GM12878 (cell line): ENCODE measurements around the gene MAP1LC3B. TPM values are rescaled to one million over a fixed set of nuclear protein-coding genes. Genes with fewer than 3 reads are reported as not detected.
A peak's percentile ranks its signal among the peaks of the same experiment; 100 is the strongest.

Experiments
- BRCA1 ChIP-seq: IDR thresholded peaks from 2 replicates; pipeline ENCODE4 v1.6.1; 2011; ENCODE audit warnings: low read depth, low read length, improper control_type of control experiment
- CHD1 ChIP-seq: IDR thresholded peaks from 2 replicates; pipeline ENCODE4 v1.6.1; 2012; ENCODE audit warnings: low read depth, low read length, improper control_type of control experiment
- CHD2 ChIP-seq: IDR thresholded peaks from 2 replicates; pipeline ENCODE4 v1.6.1; 2011; ENCODE audit warnings: low read depth, low read length, improper control_type of control experiment, borderline replicate concordance
- CREB1 ChIP-seq: IDR thresholded peaks from 2 replicates; pipeline ENCODE4 v1.6.1; 2012; ENCODE audit warnings: low read depth, mild to moderate bottlenecking, inconsistent platforms
- EZH2 ChIP-seq: IDR thresholded peaks from 2 replicates; pipeline ENCODE4 v1.6.1; 2012; ENCODE audit warnings: low read depth, mild to moderate bottlenecking, control low read depth, inconsistent platforms, low read length, borderline replicate concordance; ENCODE audit not compliant: control insufficient read depth
- IKZF2 ChIP-seq, 2 experiments: fragments of 450-650 bp; IDR thresholded peaks; 2 replicates each; pipeline ENCODE4 v1.6.1; 2017; ENCODE audit warnings: mild to moderate bottlenecking in 2 of 2, moderate library complexity in 2 of 2
- IRF4 ChIP-seq: IDR thresholded peaks from 2 replicates; pipeline ENCODE4 v1.6.1; 2011; ENCODE audit warnings: low read depth, low read length
- KLF5 ChIP-seq: fragments of 450-650 bp; IDR thresholded peaks from 2 replicates; pipeline ENCODE4 v1.6.1; 2014; ENCODE audit warnings: mild to moderate bottlenecking; ENCODE audit not compliant: partially characterized antibody
- MYB ChIP-seq: fragments of 150-350 bp; IDR thresholded peaks from 2 replicates; pipeline ENCODE4 v1.6.1; 2014; ENCODE audit warnings: mild to moderate bottlenecking, low read depth, low read length, borderline replicate concordance
- NBN ChIP-seq: fragments of 450-650 bp; IDR thresholded peaks from 2 replicates; pipeline ENCODE4 v1.6.1; 2016
- NRF1 ChIP-seq: conservative IDR thresholded peaks from 2 replicates; pipeline ENCODE4 v1.6.1; 2011; ENCODE audit warnings: mild to moderate bottlenecking, low read depth, low read length, improper control_type of control experiment
- POLR2AphosphoS5 ChIP-seq: IDR thresholded peaks from 2 replicates; pipeline ENCODE4 v1.6.1; 2011; ENCODE audit warnings: mild to moderate bottlenecking, low read length, inconsistent platforms
- RCOR1 ChIP-seq: conservative IDR thresholded peaks from 2 replicates; pipeline ENCODE4 v1.6.1; 2012; ENCODE audit warnings: low read depth, low read length, improper control_type of control experiment
- SIN3A ChIP-seq: IDR thresholded peaks from 2 replicates; pipeline ENCODE4 v1.6.1; 2012; ENCODE audit warnings: low read depth, low read length, improper control_type of control experiment
- SP1 ChIP-seq: IDR thresholded peaks from one replicate; pipeline ENCODE4 v1.6.1; 2011; ENCODE audit warnings: low read depth, low read length
- ZNF217 ChIP-seq: fragments of 450-650 bp; IDR thresholded peaks from 2 replicates; pipeline ENCODE4 v1.6.1; 2017; ENCODE audit warnings: antibody characterized with exemption, mild to moderate bottlenecking
- ZNF24 ChIP-seq: fragments of 450-650 bp; IDR thresholded peaks from 2 replicates; pipeline ENCODE4 v1.6.1; 2017; ENCODE audit warnings: antibody characterized with exemption, mild to moderate bottlenecking
- polyA plus RNA-seq, 11 experiments: library from polyadenylated mRNA; depleted of rRNA in 4 of 11; unstranded in 6 of 11; stranded (reverse) in 5 of 11; fragments of >200 nt; fragmentation: Nextera tagmentation in 4 of 11; fragmentation: Illumina TruSeq in 1 of 11; extraction: Ambion mirVana in 4 of 11; extraction: Trizol in 1 of 11; gene quantifications; 1 replicate in 1 of 11; 2 replicates in 10 of 11; pipeline versions ENCODE4 v1.2.1 to v1.2.3, GENCODE V29; 2011 to 2016; ENCODE audit warnings: inconsistent platforms in 2 of 11, missing spikeins in 2 of 11, low read depth in 1 of 11
- total RNA-seq, 4 experiments: library from RNA; depleted of rRNA in 3 of 4; stranded (reverse); fragments of >200 nt in 3 of 4; fragmentation: Illumina TruSeq in 1 of 4; extraction: Trizol in 1 of 4; gene quantifications; 2 replicates each; pipeline versions ENCODE4 v1.2.1 to v1.2.3, GENCODE V29; 2013 to 2021
- TF ChIP-seq, protein P1 (sequence below): fragments of 450-650 bp; IDR thresholded peaks from 2 replicates; pipeline ENCODE4 v1.6.1; 2016; ENCODE audit warnings: mild to moderate bottlenecking, moderate library complexity, borderline replicate concordance
- TF ChIP-seq, protein P2 (sequence below): IDR thresholded peaks from 2 replicates; pipeline ENCODE4 v1.6.1; 2012; ENCODE audit warnings: mild to moderate bottlenecking, low read depth, low read length
- TF ChIP-seq, protein P3 (sequence below): fragments of 450-650 bp; IDR thresholded peaks from 2 replicates; pipeline ENCODE4 v1.6.1; 2017; ENCODE audit warnings: mild to moderate bottlenecking, moderate library complexity

Gene MAP1LC3B
- total and polyA plus RNA-seq, 10 of the 15 experiments (the other 5 are each of a cell fraction or from before 2014, with no cell fraction given) = 6.1 to 42.8 (median 13.7) TPM

DNA sequence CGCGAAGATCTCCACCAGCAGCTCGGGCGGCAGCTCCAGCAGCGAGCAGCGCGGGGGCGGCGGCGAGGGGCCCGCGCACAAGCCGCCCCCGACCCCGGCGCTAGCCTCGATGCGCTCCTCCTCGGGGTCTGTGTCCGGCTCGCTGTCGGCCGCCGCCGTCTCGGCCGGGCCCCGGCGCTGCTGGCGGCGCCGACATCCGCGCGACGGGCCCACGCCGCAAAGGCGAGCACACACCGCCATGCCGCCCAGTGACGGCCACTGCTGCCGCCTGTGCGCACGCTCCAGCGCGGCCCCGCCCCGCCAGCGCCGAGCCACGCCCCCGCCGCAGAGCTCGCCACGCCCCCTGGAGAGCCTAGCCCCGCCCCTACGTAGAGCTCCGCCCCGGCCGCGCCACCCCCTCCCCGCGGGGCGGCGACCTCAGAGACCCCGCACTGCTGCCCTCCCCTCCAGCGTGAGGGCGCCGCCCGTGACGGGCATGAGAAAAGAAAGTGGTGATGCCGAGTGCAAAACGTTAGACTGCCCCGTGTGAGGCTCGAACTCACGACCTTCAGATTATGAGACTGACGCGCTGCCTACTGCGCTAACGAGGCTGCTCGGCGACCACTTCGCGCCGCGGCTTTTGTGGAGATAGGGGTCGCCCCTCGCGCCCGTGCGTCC is 8.5 kb upstream of the MAP1LC3B start, which contains the start of gene FBXO31 (continued):
- TF ChIP-seq, protein P1, sequence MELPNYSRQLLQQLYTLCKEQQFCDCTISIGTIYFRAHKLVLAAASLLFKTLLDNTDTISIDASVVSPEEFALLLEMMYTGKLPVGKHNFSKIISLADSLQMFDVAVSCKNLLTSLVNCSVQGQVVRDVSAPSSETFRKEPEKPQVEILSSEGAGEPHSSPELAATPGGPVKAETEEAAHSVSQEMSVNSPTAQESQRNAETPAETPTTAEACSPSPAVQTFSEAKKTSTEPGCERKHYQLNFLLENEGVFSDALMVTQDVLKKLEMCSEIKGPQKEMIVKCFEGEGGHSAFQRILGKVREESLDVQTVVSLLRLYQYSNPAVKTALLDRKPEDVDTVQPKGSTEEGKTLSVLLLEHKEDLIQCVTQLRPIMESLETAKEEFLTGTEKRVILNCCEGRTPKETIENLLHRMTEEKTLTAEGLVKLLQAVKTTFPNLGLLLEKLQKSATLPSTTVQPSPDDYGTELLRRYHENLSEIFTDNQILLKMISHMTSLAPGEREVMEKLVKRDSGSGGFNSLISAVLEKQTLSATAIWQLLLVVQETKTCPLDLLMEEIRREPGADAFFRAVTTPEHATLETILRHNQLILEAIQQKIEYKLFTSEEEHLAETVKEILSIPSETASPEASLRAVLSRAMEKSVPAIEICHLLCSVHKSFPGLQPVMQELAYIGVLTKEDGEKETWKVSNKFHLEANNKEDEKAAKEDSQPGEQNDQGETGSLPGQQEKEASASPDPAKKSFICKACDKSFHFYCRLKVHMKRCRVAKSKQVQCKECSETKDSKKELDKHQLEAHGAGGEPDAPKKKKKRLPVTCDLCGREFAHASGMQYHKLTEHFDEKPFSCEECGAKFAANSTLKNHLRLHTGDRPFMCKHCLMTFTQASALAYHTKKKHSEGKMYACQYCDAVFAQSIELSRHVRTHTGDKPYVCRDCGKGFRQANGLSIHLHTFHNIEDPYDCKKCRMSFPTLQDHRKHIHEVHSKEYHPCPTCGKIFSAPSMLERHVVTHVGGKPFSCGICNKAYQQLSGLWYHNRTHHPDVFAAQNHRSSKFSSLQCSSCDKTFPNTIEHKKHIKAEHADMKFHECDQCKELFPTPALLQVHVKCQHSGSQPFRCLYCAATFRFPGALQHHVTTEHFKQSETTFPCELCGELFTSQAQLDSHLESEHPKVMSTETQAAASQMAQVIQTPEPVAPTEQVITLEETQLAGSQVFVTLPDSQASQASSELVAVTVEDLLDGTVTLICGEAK = peak; percentile 78
- TF ChIP-seq NRF1 (peak; percentile 65), IKZF2 (IDR thresholded peaks at IDR 0.05) (peak in 1 of 2 experiments; percentile 66; a peak in 2 of 4 replicates), CREB1 (peak; percentile 83), ZNF217 (peak; percentile 58; the same call in 1 of the 2 replicates), NBN (peak; percentile 94), ZNF24 (peak; percentile 100), POLR2AphosphoS5 (peak; percentile 56; the same call in 1 of the 2 replicates), MYB (no peak), SP1 (no peak), KLF5 (peak; percentile 14), EZH2 (no peak), RCOR1 (0 out of 2 replicates have a peak, but pooled peaks have one; percentile 55), BRCA1 (no peak), CHD2 (peak; percentile 38; the same call in 1 of the 2 replicates), CHD1 (0 out of 2 replicates have a peak, but pooled peaks have one; percentile 60), SIN3A (peak; percentile 33; the same call in 1 of the 2 replicates), IRF4 (peak; percentile 27; the same call in 1 of the 2 replicates)
- TF ChIP-seq, protein P2, sequence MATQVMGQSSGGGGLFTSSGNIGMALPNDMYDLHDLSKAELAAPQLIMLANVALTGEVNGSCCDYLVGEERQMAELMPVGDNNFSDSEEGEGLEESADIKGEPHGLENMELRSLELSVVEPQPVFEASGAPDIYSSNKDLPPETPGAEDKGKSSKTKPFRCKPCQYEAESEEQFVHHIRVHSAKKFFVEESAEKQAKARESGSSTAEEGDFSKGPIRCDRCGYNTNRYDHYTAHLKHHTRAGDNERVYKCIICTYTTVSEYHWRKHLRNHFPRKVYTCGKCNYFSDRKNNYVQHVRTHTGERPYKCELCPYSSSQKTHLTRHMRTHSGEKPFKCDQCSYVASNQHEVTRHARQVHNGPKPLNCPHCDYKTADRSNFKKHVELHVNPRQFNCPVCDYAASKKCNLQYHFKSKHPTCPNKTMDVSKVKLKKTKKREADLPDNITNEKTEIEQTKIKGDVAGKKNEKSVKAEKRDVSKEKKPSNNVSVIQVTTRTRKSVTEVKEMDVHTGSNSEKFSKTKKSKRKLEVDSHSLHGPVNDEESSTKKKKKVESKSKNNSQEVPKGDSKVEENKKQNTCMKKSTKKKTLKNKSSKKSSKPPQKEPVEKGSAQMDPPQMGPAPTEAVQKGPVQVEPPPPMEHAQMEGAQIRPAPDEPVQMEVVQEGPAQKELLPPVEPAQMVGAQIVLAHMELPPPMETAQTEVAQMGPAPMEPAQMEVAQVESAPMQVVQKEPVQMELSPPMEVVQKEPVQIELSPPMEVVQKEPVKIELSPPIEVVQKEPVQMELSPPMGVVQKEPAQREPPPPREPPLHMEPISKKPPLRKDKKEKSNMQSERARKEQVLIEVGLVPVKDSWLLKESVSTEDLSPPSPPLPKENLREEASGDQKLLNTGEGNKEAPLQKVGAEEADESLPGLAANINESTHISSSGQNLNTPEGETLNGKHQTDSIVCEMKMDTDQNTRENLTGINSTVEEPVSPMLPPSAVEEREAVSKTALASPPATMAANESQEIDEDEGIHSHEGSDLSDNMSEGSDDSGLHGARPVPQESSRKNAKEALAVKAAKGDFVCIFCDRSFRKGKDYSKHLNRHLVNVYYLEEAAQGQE = no peak
- TF ChIP-seq, protein P3, sequence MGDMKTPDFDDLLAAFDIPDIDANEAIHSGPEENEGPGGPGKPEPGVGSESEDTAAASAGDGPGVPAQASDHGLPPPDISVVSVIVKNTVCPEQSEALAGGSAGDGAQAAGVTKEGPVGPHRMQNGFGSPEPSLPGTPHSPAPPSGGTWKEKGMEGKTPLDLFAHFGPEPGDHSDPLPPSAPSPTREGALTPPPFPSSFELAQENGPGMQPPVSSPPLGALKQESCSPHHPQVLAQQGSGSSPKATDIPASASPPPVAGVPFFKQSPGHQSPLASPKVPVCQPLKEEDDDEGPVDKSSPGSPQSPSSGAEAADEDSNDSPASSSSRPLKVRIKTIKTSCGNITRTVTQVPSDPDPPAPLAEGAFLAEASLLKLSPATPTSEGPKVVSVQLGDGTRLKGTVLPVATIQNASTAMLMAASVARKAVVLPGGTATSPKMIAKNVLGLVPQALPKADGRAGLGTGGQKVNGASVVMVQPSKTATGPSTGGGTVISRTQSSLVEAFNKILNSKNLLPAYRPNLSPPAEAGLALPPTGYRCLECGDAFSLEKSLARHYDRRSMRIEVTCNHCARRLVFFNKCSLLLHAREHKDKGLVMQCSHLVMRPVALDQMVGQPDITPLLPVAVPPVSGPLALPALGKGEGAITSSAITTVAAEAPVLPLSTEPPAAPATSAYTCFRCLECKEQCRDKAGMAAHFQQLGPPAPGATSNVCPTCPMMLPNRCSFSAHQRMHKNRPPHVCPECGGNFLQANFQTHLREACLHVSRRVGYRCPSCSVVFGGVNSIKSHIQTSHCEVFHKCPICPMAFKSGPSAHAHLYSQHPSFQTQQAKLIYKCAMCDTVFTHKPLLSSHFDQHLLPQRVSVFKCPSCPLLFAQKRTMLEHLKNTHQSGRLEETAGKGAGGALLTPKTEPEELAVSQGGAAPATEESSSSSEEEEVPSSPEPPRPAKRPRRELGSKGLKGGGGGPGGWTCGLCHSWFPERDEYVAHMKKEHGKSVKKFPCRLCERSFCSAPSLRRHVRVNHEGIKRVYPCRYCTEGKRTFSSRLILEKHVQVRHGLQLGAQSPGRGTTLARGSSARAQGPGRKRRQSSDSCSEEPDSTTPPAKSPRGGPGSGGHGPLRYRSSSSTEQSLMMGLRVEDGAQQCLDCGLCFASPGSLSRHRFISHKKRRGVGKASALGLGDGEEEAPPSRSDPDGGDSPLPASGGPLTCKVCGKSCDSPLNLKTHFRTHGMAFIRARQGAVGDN = peak; percentile 84
